BE2C (cell line): ENCODE measurements around the gene ITPK1.

Experiments
- DNase-seq: peaks from one replicate; pipeline ENCODE4 v3.0.0-alpha.2; 2020
- H3K27me3 ChIP-seq: fragments of 250-450 bp; sonication (Bioruptor Pico); 2 replicates; pipeline ENCODE4 v1.5.1; 2020; ENCODE audit warnings: mild to moderate bottlenecking
- H3K36me3 ChIP-seq: fragments of 250-450 bp; sonication (Bioruptor Pico); 2 replicates; pipeline ENCODE4 v1.5.1; 2020; ENCODE audit warnings: mild to moderate bottlenecking
- H3K4me1 ChIP-seq: fragments of 250-450 bp; sonication (Bioruptor Pico); 2 replicates; pipeline ENCODE4 v1.5.1; 2020
- H3K4me3 ChIP-seq: 2 replicates; pipeline ENCODE4 v1.5.1; 2011; ENCODE audit warnings: low read depth, low read length
- H3K9me3 ChIP-seq: fragments of 250-450 bp; sonication (Bioruptor Pico); 2 replicates; pipeline ENCODE4 v1.5.1; 2020
- TF ChIP-seq, protein P1 (sequence below): IDR thresholded peaks from 2 replicates; pipeline ENCODE4 v1.5.1; 2012; ENCODE audit warnings: mild to moderate bottlenecking, low read depth, low read length

The ITPK1 gene

DNA sequence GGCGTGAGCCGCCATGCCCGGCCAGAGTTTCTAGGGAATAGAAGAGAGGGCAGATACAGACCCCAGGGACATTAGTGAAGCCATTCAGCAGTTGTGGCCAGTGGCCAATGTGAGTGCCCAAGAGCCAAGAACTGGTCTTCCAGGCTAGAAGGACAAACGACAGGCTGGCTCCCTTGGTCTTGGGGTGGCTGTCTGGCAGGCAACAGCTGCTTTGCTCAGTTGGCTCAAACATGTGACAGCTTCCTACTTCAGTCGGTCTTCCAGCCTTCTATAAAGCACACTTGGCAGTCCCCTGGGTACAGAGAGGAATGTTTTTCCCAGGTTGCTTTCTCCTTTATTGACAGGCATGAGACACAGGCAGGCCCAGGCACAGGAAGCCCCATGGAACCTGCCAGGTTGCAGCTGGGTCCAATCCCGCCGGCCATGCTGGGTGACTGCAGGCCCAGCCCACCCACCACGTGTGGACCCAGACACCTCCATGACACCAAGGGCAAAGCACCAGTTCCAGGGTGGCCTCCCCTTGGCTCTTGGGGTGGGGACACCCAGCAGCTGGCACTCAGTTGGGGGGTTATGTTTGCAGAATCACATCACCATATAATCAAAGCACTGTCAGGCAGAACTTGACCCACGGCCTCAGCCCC, 177.4 kb downstream of the ITPK1 start:
- peaks cover 35% of the 10 kb centered on the region for H3K36me3 ChIP-seq
- no peaks in the 10 kb centered on the region for H3K27me3 ChIP-seq
- no peaks in the 10 kb centered on the region for H3K9me3 ChIP-seq
- peak; percentile 52 for DNase-seq
- H3K4me1 ChIP-seq, result peaks cover 41% of the 10 kb centered on the region
- TF ChIP-seq, protein P1, sequence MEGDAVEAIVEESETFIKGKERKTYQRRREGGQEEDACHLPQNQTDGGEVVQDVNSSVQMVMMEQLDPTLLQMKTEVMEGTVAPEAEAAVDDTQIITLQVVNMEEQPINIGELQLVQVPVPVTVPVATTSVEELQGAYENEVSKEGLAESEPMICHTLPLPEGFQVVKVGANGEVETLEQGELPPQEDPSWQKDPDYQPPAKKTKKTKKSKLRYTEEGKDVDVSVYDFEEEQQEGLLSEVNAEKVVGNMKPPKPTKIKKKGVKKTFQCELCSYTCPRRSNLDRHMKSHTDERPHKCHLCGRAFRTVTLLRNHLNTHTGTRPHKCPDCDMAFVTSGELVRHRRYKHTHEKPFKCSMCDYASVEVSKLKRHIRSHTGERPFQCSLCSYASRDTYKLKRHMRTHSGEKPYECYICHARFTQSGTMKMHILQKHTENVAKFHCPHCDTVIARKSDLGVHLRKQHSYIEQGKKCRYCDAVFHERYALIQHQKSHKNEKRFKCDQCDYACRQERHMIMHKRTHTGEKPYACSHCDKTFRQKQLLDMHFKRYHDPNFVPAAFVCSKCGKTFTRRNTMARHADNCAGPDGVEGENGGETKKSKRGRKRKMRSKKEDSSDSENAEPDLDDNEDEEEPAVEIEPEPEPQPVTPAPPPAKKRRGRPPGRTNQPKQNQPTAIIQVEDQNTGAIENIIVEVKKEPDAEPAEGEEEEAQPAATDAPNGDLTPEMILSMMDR, result no peak; the same call in 1 of the 2 replicates
- no peak overlapping the region for H3K4me3 ChIP-seq

DNA sequence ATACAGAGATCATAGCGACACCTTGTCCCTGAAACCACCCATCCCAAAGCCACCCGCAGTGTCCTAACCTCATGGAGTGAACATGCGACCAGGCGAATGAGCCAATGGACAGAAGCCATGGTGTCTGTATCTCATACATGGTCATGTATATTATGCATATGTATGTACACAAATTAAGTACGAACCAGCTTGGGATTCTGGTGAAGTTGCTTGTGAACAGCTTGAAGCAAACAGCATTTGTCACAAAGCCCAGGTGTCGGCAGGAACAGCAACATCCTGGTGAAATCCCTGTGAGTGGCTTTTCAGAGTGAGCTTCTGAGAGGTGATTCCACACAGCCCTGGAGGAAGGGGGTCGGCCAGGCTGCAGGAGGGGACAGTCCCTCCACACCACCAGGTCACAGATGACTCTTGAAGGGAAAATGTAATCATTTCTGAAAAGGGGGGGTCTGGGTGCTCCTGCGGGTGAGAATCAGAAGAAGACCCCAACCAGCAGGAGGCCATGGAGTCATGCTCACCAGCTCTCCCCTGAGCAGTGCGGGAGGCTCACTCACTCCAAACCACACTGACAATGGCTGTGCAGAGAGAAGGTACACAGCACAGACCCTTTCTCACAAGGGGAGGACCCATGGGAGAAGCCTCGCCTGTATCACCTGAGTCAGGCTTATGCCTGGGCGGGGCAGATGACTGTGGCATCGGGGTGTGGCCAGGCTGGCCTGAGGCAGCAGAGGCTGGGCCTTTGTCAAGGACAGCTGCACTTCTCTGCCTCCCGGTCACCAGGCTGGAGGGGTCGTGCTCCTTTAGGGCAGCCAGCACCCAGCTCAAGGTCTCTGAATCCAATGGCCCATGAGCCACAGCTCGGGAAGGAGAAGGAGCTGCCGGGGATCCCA, 178.4 kb downstream of the ITPK1 start:
- no peak for DNase-seq

DNA sequence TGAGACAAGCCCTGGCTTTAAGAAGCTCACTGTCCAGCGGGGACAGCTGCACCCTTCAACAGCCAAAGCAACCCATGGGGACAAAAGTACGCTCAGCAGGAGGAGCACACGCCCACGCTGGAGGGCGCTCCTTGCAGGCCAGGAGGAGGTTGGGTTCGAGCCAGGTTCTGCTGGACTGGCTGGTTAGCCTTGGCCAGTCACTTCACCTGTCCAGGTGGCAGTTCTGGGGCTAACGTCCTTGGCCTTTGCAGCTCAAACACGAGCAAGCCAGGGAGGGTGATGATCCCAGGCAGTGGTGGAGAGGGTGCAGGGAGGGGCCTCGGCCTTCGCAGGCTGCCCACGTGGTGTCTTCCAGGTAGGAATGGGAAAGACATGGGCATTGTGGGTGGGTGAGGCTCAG, 179.6 kb downstream of the ITPK1 start:
- peaks cover 57% of the 10 kb centered on the region for H3K36me3 ChIP-seq
- peak; percentile 57 for DNase-seq

More for the DNA sequence above, 178.4 kb downstream of the ITPK1 start:
- Histone ChIP-seq H3K4me1 (peaks cover 48% of the 10 kb centered on the region), H3K9me3 (no peaks in the 10 kb centered on the region), H3K36me3 (peaks cover 45% of the 10 kb centered on the region), H3K27me3 (no peaks in the 10 kb centered on the region), H3K4me3 (no peak overlapping the region)
- TF ChIP-seq, protein P1, result no peak

DNA sequence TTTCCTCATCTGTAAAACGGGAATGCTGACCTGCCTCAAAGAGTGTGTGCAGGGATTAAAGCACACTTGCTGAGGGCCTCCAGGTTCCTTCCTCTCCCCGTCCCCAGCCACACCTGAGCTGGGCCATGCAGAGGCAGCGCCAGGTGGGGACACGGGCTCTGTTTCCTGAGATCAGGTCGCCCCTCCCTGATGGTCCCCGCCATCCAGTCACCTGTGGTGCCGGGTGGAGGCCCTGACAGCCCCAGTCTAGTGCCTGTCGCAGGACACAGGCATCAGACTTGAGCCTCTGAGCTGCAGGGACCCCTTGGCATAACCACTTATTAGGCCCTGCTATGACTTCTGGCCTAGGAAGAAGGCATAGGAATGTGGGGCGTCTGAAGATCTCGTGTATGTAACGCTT, 180.3 kb downstream of the ITPK1 start:
- no peaks in the 10 kb centered on the region for H3K9me3 ChIP-seq
- DNase-seq, result peak; percentile 54
- H3K27me3 ChIP-seq, result no peaks in the 10 kb centered on the region
- peaks cover 59% of the 10 kb centered on the region for H3K4me1 ChIP-seq
- TF ChIP-seq, protein P1, result no peak
- peaks cover 64% of the 10 kb centered on the region for H3K36me3 ChIP-seq
- H3K4me3 ChIP-seq, result no peak overlapping the region

More for the DNA sequence above, 179.6 kb downstream of the ITPK1 start:
- H3K4me1 ChIP-seq, result peaks cover 54% of the 10 kb centered on the region
- H3K27me3 ChIP-seq, result no peaks in the 10 kb centered on the region
- TF ChIP-seq, protein P1, result 0 out of 2 replicates have a peak, but pooled peaks have one; percentile 5
- H3K4me3 ChIP-seq, result no peak overlapping the region
- H3K9me3 ChIP-seq, result no peaks in the 10 kb centered on the region

DNA sequence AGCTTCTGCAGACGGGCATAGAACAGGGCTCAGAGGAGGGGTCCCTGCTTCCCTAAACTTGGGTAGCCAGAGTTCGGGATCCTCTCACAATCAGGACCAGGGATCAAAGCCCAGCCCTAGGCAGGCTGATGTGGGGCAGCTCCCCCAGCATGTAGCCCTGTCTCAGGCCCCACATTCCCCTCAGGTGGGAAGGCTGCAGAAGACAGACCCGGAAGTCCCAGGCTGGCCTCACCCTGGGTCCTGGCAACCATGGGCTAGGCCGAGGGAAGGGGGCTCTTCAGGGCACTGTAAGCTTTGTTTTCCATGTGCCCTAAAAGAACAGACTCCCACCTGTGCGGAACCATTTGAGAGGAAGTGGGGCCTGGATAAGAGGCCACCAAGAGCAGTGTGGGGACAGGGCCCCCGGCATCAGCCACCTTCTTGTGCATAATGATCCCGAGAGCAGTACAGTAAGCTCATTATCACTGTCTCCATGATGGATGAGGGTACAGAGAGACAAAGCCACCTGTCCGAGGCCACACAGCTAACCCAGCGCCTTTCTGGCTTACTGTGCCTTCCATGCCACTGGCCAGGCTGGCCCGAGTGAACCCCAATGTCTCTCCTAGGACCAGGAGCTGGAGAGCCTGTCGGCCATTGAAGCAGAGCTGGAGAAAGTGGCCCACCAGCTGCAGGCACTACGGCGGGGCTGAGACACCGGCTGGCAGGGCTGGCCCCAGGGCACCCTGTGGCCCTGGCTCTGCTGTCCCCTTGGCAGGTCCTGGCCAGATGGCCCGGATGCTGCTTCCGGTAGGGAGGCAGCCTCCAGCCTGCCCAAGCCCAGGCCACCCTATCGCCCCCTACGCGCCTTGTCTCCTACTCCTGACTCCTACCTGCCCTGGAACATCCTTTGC, 181.3 kb downstream of the ITPK1 start:
- Histone ChIP-seq H3K27me3 (no peaks in the 10 kb centered on the region), H3K4me1 (peaks cover 58% of the 10 kb centered on the region), H3K9me3 (no peaks in the 10 kb centered on the region), H3K36me3 (peaks cover 74% of the 10 kb centered on the region), H3K4me3 (no peak overlapping the region)
- DNase-seq, result peak; percentile 79
- TF ChIP-seq, protein P1, result no peak
